Measurements from ENCODE around the gene CACNG7.

- TF ChIP-seq EZH2phosphoT487 (IDR thresholded peaks at IDR 0.05; ENCODE audit: insufficient read depth, low read depth) (no peak), EZH2 (IDR thresholded peaks at IDR 0.05; ENCODE audit: insufficient read depth, poor library complexity, severe bottlenecking) (no peak)
Measured at GRCh38 chr19:53892301-53892980, 16.6 kb upstream of the CACNG7 start.
